Measurements from ENCODE around the gene LHFPL6. TPM values are rescaled to one million over a fixed set of nuclear protein-coding genes. Genes with fewer than 3 reads are reported as not detected.

The LHFPL6 gene
- total and polyA plus RNA-seq, 2 experiments from 2014 or later = 7.8 to 9.5 TPM

DNA sequence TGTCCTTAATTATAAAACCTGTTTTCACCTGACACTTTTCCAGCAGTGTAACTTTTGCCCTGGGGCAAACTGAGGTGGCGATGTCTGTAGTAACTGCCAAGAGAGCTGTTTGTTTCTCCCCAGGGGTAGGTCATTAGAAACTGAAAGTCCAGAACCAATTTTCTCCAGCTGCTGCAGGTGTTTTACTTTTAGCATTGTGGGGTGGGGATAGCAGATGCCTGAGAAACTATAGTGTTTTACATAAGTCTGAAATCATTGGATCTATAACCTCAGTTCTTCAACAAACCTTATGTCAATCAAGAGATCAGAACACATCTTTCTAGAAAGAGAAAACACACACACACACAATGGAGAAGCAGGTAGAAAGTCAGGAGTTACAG is 92.7 kb downstream of the LHFPL6 start (continued):
- TF ChIP-seq, protein P1, sequence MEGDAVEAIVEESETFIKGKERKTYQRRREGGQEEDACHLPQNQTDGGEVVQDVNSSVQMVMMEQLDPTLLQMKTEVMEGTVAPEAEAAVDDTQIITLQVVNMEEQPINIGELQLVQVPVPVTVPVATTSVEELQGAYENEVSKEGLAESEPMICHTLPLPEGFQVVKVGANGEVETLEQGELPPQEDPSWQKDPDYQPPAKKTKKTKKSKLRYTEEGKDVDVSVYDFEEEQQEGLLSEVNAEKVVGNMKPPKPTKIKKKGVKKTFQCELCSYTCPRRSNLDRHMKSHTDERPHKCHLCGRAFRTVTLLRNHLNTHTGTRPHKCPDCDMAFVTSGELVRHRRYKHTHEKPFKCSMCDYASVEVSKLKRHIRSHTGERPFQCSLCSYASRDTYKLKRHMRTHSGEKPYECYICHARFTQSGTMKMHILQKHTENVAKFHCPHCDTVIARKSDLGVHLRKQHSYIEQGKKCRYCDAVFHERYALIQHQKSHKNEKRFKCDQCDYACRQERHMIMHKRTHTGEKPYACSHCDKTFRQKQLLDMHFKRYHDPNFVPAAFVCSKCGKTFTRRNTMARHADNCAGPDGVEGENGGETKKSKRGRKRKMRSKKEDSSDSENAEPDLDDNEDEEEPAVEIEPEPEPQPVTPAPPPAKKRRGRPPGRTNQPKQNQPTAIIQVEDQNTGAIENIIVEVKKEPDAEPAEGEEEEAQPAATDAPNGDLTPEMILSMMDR (conservative IDR thresholded peaks at IDR 0.05; ENCODE audit: low read depth in 2 of 2) = no peak

DNA sequence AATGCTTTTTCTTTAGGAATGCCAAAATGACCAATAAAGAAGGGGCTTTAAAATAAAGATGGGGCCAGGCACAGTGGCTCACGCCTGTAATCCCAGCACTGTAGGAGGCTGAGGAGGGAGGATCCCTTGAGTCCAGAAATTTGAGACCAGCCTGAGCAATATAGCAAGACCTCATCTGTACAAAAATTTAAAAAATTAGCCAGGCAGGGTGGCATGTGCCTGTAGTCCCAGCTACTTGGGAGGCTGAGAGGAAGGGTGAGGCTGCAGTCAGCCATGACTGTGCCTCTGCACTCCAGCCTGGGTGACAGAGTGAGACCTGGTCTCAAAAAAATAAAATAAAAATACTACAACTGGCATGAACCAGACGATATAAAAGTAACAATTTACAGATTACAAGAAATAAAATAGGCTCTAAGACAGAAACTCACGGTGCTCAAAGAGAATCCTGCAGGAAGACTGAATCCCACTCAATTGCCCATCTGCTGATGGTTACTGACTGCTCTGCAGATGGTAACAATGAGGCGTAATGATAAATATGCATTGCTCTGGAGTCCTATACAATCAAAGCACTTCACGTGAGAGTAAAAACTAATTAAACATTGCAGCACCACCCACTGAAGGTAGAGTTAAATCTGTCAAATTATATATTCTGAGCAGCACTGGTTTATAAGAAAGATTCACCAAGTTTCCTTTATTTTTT is 93.2 kb downstream of the LHFPL6 start:
- Histone ChIP-seq H3K9me2 (ENCODE audit: insufficient read depth) (no peaks in the 10 kb centered on the region), H3K27me3 (ENCODE audit: insufficient read depth) (no peaks in the 10 kb centered on the region), H3K79me2 (replicated peaks; ENCODE audit: insufficient read depth) (no peaks in the 10 kb centered on the region), H4K20me1 (replicated peaks; ENCODE audit: insufficient read depth) (no peaks in the 10 kb centered on the region), H3K4me1 (ENCODE audit: insufficient read depth) (peaks cover 18% of the 10 kb centered on the region), H3K4me2 (no peak overlapping the region), H3F3A (replicated peaks; ENCODE audit: low read depth) (no peaks in the 10 kb centered on the region), H3K27ac (ENCODE audit: low read depth) (no peak overlapping the region), H3K4me3 (no peak overlapping the region), H2AFZ (no peak overlapping the region), H3K36me3 (ENCODE audit: insufficient read depth) (no peaks in the 10 kb centered on the region)
- DNase-seq (ENCODE audit: low spot score) (no peak), ATAC-seq (no peak)
- Mint-ChIP-seq H3K4me3 (no peak overlapping the region), H3K9me3 (peaks cover 5% of the 10 kb centered on the region; the same call in 1 of the 3 replicates), H3K27ac (no peak overlapping the region), H3K36me3 (ENCODE audit: low read depth) (peaks cover 3% of the 10 kb centered on the region; the same call in 1 of the 3 replicates), H3K4me1 (peaks cover 23% of the 10 kb centered on the region), H3K27me3 (ENCODE audit: insufficient read depth, low read depth, poor library complexity) (no peaks in the 10 kb centered on the region)
- TF ChIP-seq, protein P2, sequence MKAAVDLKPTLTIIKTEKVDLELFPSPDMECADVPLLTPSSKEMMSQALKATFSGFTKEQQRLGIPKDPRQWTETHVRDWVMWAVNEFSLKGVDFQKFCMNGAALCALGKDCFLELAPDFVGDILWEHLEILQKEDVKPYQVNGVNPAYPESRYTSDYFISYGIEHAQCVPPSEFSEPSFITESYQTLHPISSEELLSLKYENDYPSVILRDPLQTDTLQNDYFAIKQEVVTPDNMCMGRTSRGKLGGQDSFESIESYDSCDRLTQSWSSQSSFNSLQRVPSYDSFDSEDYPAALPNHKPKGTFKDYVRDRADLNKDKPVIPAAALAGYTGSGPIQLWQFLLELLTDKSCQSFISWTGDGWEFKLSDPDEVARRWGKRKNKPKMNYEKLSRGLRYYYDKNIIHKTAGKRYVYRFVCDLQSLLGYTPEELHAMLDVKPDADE (IDR thresholded peaks at IDR 0.05) = no peak
- TF ChIP-seq ZNF114 (CRISPR knock-in tag; IDR thresholded peaks at IDR 0.05) (no peak), POLR2AphosphoS5 (IDR thresholded peaks at IDR 0.05; ENCODE audit: low read depth) (no peak), CREB1 (CRISPR knock-in tag; IDR thresholded peaks at IDR 0.05; ENCODE audit: low read depth) (no peak), STAT1 (IDR thresholded peaks at IDR 0.05; ENCODE audit: unreplicated experiment) (no peak), JUNB (IDR thresholded peaks at IDR 0.05; ENCODE audit: unreplicated experiment) (no peak), NANOG (IDR thresholded peaks at IDR 0.05; ENCODE audit: borderline replicate concordance) (no peak), EZH2 (IDR thresholded peaks at IDR 0.05; ENCODE audit: low read depth, unreplicated experiment) (no peak)
- TF ChIP-seq, protein P3, sequence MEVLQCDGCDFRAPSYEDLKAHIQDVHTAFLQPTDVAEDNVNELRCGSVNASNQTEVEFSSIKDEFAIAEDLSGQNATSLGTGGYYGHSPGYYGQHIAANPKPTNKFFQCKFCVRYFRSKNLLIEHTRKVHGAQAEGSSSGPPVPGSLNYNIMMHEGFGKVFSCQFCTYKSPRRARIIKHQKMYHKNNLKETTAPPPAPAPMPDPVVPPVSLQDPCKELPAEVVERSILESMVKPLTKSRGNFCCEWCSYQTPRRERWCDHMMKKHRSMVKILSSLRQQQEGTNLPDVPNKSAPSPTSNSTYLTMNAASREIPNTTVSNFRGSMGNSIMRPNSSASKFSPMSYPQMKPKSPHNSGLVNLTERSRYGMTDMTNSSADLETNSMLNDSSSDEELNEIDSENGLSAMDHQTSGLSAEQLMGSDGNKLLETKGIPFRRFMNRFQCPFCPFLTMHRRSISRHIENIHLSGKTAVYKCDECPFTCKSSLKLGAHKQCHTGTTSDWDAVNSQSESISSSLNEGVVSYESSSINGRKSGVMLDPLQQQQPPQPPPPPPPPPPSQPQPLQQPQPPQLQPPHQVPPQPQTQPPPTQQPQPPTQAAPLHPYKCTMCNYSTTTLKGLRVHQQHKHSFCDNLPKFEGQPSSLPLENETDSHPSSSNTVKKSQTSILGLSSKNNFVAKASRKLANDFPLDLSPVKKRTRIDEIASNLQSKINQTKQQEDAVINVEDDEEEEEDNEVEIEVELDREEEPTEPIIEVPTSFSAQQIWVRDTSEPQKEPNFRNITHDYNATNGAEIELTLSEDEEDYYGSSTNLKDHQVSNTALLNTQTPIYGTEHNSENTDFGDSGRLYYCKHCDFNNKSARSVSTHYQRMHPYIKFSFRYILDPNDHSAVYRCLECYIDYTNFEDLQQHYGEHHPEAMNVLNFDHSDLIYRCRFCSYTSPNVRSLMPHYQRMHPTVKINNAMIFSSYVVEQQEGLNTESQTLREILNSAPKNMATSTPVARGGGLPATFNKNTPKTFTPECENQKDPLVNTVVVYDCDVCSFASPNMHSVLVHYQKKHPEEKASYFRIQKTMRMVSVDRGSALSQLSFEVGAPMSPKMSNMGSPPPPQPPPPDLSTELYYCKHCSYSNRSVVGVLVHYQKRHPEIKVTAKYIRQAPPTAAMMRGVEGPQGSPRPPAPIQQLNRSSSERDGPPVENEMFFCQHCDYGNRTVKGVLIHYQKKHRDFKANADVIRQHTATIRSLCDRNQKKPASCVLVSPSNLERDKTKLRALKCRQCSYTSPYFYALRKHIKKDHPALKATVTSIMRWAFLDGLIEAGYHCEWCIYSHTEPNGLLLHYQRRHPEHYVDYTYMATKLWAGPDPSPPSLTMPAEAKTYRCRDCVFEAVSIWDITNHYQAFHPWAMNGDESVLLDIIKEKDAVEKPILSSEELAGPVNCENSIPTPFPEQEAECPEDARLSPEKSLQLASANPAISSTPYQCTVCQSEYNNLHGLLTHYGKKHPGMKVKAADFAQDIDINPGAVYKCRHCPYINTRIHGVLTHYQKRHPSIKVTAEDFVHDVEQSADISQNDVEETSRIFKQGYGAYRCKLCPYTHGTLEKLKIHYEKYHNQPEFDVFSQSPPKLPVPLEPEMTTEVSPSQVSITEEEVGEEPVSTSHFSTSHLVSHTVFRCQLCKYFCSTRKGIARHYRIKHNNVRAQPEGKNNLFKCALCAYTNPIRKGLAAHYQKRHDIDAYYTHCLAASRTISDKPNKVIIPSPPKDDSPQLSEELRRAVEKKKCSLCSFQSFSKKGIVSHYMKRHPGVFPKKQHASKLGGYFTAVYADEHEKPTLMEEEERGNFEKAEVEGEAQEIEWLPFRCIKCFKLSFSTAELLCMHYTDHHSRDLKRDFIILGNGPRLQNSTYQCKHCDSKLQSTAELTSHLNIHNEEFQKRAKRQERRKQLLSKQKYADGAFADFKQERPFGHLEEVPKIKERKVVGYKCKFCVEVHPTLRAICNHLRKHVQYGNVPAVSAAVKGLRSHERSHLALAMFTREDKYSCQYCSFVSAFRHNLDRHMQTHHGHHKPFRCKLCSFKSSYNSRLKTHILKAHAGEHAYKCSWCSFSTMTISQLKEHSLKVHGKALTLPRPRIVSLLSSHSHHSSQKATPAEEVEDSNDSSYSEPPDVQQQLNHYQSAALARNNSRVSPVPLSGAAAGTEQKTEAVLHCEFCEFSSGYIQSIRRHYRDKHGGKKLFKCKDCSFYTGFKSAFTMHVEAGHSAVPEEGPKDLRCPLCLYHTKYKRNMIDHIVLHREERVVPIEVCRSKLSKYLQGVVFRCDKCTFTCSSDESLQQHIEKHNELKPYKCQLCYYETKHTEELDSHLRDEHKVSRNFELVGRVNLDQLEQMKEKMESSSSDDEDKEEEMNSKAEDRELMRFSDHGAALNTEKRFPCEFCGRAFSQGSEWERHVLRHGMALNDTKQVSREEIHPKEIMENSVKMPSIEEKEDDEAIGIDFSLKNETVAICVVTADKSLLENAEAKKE (CRISPR knock-in tag; IDR thresholded peaks at IDR 0.05) = no peak
- TF ChIP-seq, protein P4, sequence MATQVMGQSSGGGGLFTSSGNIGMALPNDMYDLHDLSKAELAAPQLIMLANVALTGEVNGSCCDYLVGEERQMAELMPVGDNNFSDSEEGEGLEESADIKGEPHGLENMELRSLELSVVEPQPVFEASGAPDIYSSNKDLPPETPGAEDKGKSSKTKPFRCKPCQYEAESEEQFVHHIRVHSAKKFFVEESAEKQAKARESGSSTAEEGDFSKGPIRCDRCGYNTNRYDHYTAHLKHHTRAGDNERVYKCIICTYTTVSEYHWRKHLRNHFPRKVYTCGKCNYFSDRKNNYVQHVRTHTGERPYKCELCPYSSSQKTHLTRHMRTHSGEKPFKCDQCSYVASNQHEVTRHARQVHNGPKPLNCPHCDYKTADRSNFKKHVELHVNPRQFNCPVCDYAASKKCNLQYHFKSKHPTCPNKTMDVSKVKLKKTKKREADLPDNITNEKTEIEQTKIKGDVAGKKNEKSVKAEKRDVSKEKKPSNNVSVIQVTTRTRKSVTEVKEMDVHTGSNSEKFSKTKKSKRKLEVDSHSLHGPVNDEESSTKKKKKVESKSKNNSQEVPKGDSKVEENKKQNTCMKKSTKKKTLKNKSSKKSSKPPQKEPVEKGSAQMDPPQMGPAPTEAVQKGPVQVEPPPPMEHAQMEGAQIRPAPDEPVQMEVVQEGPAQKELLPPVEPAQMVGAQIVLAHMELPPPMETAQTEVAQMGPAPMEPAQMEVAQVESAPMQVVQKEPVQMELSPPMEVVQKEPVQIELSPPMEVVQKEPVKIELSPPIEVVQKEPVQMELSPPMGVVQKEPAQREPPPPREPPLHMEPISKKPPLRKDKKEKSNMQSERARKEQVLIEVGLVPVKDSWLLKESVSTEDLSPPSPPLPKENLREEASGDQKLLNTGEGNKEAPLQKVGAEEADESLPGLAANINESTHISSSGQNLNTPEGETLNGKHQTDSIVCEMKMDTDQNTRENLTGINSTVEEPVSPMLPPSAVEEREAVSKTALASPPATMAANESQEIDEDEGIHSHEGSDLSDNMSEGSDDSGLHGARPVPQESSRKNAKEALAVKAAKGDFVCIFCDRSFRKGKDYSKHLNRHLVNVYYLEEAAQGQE (IDR thresholded peaks at IDR 0.05; ENCODE audit: unreplicated experiment) = no peak

Measured in GM23338 (cell line).